GM18909 (cell line): Measurements from ENCODE around the gene DMTF1.
A peak's percentile ranks its signal among the peaks of the same experiment; 100 is the strongest.
"Not testable (repeated sequence)": the region's sequence is repeated elsewhere in the genome, so short reads cannot be mapped to it uniquely, and the experiment has no call there.

Experiments used
- ATAC-seq: cut with Tn5 transposase; IDR thresholded peaks from one replicate; pipeline ENCODE4 v1.9.1; 2021; ENCODE audit warnings: mild to moderate bottlenecking; ENCODE audit not compliant: unreplicated experiment, poor library complexity

The DMTF1 gene

GRCh38 chr7:87190783-87191182 is 38.5 kb downstream of the DMTF1 start:
- no peak for ATAC-seq

DNA sequence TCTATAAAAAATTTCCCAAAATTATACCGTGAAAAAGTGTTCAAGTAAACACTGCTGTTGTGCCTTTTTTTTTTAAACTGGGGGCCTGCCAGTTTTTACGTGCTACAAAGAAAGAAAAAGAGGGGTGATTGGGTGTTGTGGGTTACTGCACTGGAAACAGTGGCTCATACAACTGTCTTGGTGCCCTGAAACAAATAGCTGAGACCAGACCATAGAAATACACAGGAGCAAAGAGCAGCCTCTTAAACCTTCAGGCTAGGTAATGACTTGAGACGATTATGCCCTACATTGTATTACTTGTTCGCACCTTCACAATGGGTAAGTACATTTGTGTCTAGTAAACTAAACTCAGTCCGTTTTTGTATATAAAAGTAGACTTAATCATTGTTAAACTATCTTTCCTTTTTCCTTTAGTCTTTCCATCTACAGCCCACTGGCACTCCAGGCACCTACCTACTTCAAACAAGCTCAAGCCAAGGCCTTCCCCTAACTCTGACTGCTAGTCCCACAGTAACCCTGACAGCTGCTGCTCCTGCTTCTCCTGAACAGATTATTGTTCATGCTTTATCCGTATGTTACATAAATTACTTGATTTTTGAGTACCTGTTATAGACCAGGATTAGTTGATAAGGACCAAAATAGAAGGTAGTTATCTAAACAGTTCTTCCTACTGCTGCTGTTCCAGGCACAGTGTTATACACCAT is 40.7 kb downstream of the DMTF1 start:
- ATAC-seq: no peak

GRCh38 chr7:87193912-87194311 is 41.7 kb downstream of the DMTF1 start:
- ATAC-seq: no peak

DNA sequence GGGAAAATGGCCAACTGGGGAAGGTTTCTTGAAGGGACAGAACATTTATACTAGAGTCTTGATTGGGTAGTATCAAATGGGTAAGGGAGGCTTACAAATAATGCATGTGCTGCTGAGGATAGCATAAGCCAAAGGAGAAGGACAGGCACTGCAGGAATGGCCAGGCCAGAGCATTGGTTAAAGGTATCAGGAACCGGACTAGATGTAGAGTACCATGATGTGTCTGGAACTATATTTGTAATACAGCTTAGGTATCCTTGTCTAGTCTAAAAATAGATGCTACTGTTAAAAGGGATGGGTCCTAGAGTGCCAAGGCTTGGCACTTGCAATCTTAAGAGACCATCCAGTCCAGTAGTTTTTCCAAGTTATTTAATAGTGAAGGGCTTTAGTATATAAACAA is 47.0 kb downstream of the DMTF1 start:
- no peak for ATAC-seq

DNA sequence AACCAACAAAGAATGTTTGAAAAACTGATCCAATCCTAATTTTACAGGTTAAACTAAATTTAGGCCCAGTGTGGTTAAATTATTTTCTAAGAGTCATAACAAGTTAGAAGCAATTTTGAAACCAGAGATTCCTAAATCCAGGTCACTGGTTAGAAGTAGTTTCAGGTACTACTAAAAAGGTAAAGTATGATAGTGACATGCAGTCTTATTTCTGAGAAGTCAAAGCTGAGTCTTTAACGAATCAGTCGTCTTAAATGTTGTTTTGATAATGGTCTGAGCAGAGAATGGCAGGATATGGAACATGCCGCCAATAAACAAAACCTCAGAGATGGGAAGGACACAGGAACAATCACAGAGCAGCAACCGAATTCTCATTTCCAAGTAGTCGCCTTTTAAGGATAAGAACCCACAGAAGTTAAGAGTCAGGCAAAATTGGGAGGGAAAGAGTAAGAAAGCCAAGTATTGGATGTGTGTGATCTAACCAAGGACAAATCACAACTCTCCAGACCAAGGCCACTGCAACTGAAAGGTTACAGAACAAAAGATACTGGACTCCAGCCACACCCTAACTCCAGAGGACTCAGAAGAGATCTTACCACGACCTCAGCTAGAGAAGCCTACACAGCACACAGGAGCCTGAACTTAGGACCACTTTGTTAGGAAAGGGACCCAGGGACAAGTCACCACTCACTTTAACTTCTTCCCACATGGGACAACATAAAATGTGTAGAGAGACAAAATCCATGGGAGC is 47.6 kb downstream of the DMTF1 start:
- no peak for ATAC-seq

GRCh38 chr7:87202208-87202607 is 50.0 kb downstream of the DMTF1 start:
- ATAC-seq: no peak

DNA sequence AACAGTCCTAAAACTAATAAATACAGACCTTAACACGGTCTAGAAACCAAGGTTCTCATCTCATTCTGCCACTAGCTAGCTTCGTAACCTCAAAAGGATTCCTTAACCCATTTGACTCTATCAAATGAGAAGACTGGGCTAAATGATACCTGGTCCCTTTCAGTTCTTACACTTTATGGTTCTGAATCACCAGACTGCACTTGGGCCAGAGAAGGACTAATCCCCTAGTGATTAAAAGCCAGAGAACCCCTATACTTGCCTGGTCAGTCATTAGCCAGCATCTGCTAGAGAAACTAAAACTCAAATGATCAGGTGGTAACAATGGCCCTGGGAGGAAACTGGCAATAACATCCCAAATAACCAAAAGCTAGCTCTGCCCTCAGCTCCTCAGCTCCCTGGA is 50.5 kb downstream of the DMTF1 start:
- peak; percentile 55 for ATAC-seq

GRCh38 chr7:87203929-87204328 is 51.7 kb downstream of the DMTF1 start:
- not testable (repeated sequence) for ATAC-seq

GRCh38 chr7:87204933-87205332 is 52.7 kb downstream of the DMTF1 start:
- ATAC-seq: no peak

- ATAC-seq: not testable (repeated sequence)
Observed at GRCh38 chr7:87205701-87206100, 53.4 kb downstream of the DMTF1 start.

- no peak for ATAC-seq
Observed at GRCh38 chr7:87206361-87206760, 54.1 kb downstream of the DMTF1 start.

DNA sequence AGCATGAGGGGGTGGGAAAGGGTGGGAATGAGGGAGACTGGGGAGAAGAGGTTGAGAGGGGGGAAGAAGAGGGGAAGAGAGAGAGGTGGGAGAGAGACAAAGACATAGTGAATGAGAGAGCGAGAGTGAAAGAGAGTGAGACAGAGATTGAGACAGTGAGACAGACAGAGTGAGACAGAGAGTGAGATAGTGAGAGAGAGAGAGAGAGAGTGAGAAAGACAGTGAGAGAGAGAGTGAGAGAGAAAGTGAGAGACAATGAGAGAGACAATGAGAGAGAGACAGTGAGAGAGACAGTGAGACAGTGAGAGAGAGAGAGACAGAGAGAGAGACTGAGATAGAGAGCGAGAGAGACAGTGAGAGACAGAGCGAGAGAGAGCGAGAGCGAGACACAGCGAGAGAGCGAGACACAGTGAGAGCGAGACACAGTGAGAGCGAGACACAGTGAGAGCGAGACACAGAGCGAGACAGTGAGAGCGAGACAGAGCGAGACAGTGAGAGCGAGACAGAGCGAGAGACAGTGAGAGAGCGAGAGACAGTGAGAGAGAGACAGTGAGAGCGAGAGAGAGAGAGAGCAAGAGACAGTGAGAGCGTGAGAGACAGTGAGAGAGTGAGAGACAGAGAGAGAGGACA is 57.2 kb downstream of the DMTF1 start:
- no peak for ATAC-seq

DNA sequence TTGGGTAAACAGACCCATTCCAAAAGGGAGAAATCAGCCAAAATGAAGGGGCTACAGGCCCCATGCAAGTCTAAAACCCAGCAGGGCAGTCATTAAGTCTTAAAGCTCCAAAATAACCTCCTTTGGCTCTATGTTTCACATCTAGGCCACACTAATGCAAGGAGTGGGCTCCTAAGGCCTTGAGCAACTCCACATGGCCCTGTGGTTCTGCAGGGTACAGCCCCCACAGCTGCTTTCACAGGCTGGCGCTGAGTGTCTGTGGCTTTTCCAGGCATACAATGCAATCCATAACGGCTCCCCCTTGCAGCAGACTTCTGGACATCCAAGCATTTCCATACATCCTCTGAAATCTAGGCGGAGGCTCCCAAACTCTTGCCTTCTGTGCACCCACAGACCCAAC is 58.3 kb downstream of the DMTF1 start:
- no peak for ATAC-seq

- no peak for ATAC-seq
Observed at GRCh38 chr7:87212498-87212897, 60.2 kb downstream of the DMTF1 start.

DNA sequence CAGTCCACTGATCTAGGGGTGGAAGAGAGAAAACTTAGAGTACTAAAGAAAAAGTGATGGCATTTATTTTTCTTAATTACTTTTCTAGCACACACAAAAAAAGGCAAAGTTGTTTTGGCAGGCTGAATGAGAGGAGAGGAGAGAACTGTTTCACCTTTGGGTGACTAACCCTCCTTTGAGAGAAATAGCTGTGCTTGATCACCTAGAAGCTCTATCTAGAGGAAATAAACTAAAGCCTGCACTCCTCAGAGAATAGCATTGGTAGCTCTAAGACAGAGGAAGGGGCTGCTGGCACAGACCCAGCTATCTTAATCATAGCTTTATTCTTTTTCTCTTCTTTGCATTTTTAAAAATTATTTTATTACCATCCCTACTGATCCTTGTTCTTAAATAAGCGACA is 61.0 kb downstream of the DMTF1 start:
- no peak for ATAC-seq

DNA sequence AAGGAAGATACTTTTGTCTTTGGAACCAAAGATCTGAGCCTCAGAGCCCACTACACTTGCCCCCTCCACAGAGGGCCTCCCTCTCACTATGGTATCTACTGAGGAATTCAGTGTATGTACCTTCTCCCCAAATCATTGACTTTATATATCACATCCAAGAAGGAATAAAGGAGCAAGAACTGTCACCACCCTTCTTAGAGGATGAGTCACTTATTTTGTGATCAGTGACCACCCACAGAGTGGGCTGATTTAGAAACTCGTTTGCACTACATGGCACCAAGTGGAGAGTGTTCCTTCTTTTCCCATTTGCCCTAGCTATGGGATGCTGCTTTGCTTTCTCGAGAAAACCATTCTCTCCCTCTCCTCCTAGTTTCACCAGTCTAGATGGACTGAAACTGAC is 61.6 kb downstream of the DMTF1 start:
- no peak for ATAC-seq

DNA sequence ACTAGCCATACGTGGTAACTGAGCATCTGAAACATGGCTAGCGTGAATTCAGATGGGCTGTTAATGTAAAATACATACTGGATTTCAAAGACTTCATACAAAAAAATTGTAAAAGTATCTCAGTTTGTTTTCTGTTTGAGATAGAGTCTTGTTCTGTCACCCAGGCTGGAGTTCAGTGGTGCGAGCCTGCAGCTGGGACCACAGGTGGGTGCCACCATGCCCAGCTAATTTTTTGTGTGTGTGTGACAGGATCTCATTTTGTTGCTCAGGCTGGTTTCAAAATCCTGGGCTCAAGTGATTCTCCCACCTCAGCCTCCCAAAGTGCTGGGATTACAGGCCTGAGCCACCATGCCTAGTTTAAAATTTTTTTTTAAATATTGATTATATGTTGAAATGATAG is 62.8 kb downstream of the DMTF1 start:
- no peak for ATAC-seq

- peak; percentile 62 for ATAC-seq
Observed at GRCh38 chr7:87216701-87217508, 64.7 kb downstream of the DMTF1 start.

DNA sequence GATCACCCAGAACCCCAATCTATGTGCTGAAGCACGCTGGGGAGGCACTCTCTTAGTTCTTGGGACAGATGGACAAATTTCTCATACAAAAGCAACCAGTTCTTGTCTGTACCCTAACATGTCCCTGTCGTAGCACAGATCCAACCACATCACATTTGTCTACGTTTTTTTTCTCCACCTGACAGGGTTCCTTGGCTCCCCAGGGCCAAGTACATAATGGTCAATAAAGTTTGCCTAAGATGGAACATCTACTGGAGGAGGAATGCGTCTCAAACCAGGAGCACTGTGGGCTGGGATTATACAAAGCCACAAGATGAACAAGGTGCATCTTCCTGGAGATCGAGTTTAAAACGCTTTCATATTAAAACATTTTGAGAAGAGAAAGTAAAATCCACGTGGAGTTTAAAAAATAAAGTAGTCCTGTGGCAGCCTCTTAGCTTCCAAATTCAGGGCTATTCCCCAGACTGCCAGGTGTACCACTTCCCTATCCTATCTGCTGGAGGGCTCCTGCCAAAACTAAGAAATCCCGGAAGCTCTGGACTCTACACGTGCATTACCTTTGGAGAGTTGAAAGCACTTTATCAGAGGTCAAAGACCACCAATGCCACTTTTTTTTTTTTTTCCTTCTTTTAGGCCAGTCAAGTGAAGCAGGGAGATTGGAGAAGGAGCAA is 65.9 kb downstream of the DMTF1 start:
- no peak for ATAC-seq
